ENCODE measurements around the gene MEI1.

DNA sequence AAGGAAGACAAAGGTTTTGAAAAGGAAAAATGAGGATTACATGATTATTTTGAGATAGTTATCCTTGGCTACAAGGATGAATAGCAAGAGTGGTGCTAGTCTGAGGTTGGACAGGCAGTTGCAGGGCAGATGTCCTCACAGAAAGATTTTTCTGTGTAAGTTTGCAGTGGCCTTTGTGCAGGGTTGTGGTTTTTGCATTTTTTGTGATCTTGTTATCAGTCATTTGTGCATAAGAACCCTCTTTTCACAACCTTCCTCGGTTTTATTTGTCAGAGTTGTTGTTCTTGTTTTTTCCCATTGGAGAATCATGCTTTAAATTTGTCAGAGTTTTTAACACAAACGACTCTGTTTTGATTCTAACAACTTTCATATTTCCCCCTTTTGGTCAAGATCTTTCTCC, 102.6 kb downstream of the MEI1 start:
- TF ChIP-seq EZH2phosphoT487 (IDR thresholded peaks at IDR 0.05; ENCODE audit: low read depth, severe bottlenecking, unreplicated experiment): no peak
- TF ChIP-seq, protein P1, sequence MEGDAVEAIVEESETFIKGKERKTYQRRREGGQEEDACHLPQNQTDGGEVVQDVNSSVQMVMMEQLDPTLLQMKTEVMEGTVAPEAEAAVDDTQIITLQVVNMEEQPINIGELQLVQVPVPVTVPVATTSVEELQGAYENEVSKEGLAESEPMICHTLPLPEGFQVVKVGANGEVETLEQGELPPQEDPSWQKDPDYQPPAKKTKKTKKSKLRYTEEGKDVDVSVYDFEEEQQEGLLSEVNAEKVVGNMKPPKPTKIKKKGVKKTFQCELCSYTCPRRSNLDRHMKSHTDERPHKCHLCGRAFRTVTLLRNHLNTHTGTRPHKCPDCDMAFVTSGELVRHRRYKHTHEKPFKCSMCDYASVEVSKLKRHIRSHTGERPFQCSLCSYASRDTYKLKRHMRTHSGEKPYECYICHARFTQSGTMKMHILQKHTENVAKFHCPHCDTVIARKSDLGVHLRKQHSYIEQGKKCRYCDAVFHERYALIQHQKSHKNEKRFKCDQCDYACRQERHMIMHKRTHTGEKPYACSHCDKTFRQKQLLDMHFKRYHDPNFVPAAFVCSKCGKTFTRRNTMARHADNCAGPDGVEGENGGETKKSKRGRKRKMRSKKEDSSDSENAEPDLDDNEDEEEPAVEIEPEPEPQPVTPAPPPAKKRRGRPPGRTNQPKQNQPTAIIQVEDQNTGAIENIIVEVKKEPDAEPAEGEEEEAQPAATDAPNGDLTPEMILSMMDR (IDR thresholded peaks at IDR 0.05; ENCODE audit: poor library complexity): no peak
